Liver (tissue), 9 donors: Measurements from ENCODE around the gene WDCP. TPM values are rescaled to one million over a fixed set of nuclear protein-coding genes. Genes with fewer than 3 reads are reported as not detected.

Experiments used
- DNase-seq: peaks from one replicate; pipeline ENCODE4 v3.0.0-alpha.2; 2017; ENCODE audit warnings: low spot score
- H3K27ac ChIP-seq, 2 donors: one replicate each; pipeline ENCODE4 v1.7.0; 2013; ENCODE audit warnings: inconsistent platforms in 2 of 2, low read length in 2 of 2, control low read depth in 1 of 2, low read depth in 1 of 2, mild to moderate bottlenecking in 1 of 2
- H3K27me3 ChIP-seq, 4 donors: one replicate each; pipeline versions ENCODE4 v1.6.1 to v1.7.0; 2013; ENCODE audit warnings: low read length in 3 of 4, inconsistent platforms in 1 of 4, mild to moderate bottlenecking in 1 of 4, moderate library complexity in 1 of 4; ENCODE audit not compliant: control insufficient read depth in 4 of 4, insufficient read depth in 4 of 4
- H3K36me3 ChIP-seq, 4 donors: one replicate each; pipeline versions ENCODE4 v1.6.1 to v1.7.0; 2013; ENCODE audit warnings: low read length in 3 of 4, mild to moderate bottlenecking in 3 of 4, low read depth in 1 of 4, moderate library complexity in 1 of 4; ENCODE audit not compliant: control insufficient read depth in 4 of 4, insufficient read depth in 3 of 4
- H3K4me1 ChIP-seq, 4 donors: one replicate each; pipeline versions ENCODE4 v1.6.1 to v1.7.0; 2013; ENCODE audit warnings: low read length in 3 of 4, mild to moderate bottlenecking in 3 of 4, moderate library complexity in 1 of 4; ENCODE audit not compliant: control insufficient read depth in 4 of 4, insufficient read depth in 4 of 4
- H3K4me3 ChIP-seq, 3 donors: one replicate each; pipeline versions ENCODE4 v1.6.1 to v1.7.0; 2013; ENCODE audit warnings: low read length in 3 of 3, control low read depth in 1 of 3, low read depth in 1 of 3, mild to moderate bottlenecking in 1 of 3
- H3K9ac ChIP-seq, 2 donors: one replicate each; pipeline ENCODE4 v1.7.0; 2013; ENCODE audit warnings: low read length in 2 of 2, mild to moderate bottlenecking in 2 of 2, moderate library complexity in 2 of 2, control low read depth in 1 of 2, low read depth in 1 of 2
- H3K9me3 ChIP-seq, 4 donors: one replicate each; pipeline versions ENCODE4 v1.6.1 to v1.7.0; 2013; ENCODE audit warnings: low read length in 3 of 4; ENCODE audit not compliant: control insufficient read depth in 4 of 4
- EGR1 ChIP-seq, 2 donors: IDR thresholded peaks; 2 replicates each; pipeline ENCODE4 v1.6.1; 2016 to 2018; ENCODE audit warnings: antibody characterized with exemption in 2 of 2, low read depth in 2 of 2
- FOXA1 ChIP-seq: IDR thresholded peaks from 2 replicates; pipeline ENCODE4 v1.6.1; 2016; ENCODE audit warnings: antibody characterized with exemption
- FOXA2 ChIP-seq: IDR thresholded peaks from 2 replicates; pipeline ENCODE4 v1.6.1; 2016; ENCODE audit warnings: antibody characterized with exemption
- GABPA ChIP-seq, 2 donors: IDR thresholded peaks in 1 of 2; conservative IDR thresholded peaks in 1 of 2; 2 replicates each; pipeline ENCODE4 v1.6.1; 2016; ENCODE audit warnings: antibody characterized with exemption in 2 of 2, mild to moderate bottlenecking in 1 of 2, moderate library complexity in 1 of 2
- HNF4A ChIP-seq, 2 donors: conservative IDR thresholded peaks; 2 replicates each; pipeline ENCODE4 v1.6.1; 2016; ENCODE audit warnings: antibody characterized with exemption in 2 of 2, mild to moderate bottlenecking in 2 of 2
- JUND ChIP-seq, 2 donors: IDR thresholded peaks; 2 replicates each; pipeline ENCODE4 v1.6.1; 2016; ENCODE audit warnings: antibody characterized with exemption in 2 of 2
- NR2F2 ChIP-seq: IDR thresholded peaks from 2 replicates; pipeline ENCODE4 v1.6.1; 2016; ENCODE audit warnings: antibody characterized with exemption
- REST ChIP-seq: IDR thresholded peaks from 2 replicates; pipeline ENCODE4 v1.6.1; 2016; ENCODE audit warnings: antibody characterized with exemption, mild to moderate bottlenecking
- RXRA ChIP-seq, 2 donors: IDR thresholded peaks; 2 replicates each; pipeline ENCODE4 v1.6.1; 2017 to 2018; ENCODE audit warnings: antibody characterized with exemption in 2 of 2, mild to moderate bottlenecking in 1 of 2
- SP1 ChIP-seq: IDR thresholded peaks from 2 replicates; pipeline ENCODE4 v1.6.1; 2018; ENCODE audit warnings: antibody characterized with exemption, mild to moderate bottlenecking
- TAF1 ChIP-seq: conservative IDR thresholded peaks from 2 replicates; pipeline ENCODE4 v1.6.1; 2016; ENCODE audit warnings: antibody characterized with exemption, mild to moderate bottlenecking
- YY1 ChIP-seq: IDR thresholded peaks from 2 replicates; pipeline ENCODE4 v1.6.1; 2016; ENCODE audit warnings: antibody characterized with exemption, mild to moderate bottlenecking
- ZBTB33 ChIP-seq: IDR thresholded peaks from 2 replicates; pipeline ENCODE4 v1.6.1; 2016; ENCODE audit warnings: antibody characterized with exemption
- WGBS: extraction: QIAGEN DNeasy Blood & Tissue Kit; methylation state at CpG from one replicate; pipeline ENCODE4 v1.1.7; 2013; 5-methylcytosine and 5-hydroxymethylcytosine counted together
- polyA plus RNA-seq, 2 donors: library from polyadenylated mRNA; stranded (reverse) in 1 of 2; unstranded in 1 of 2; fragments of 200-250 nt in 1 of 2; fragments of >200 nt in 1 of 2; fragmentation: Nextera tagmentation in 1 of 2; extraction: Ambion mirVana in 1 of 2; gene quantifications; one replicate each; pipeline versions ENCODE4 v1.2.1 to v1.2.3, GENCODE V29; 2013 to 2015
- total RNA-seq, 2 donors: library from RNA; depleted of rRNA; stranded (reverse); fragments of >200 nt; gene quantifications; one replicate each; pipeline ENCODE4 v1.2.3, GENCODE V29; 2014
- TF ChIP-seq, protein P1 (sequence below): fragments of 150-350 bp; IDR thresholded peaks from 2 replicates; pipeline ENCODE4 v1.5.1; 2017; ENCODE audit warnings: improper control_type of control experiment, low read depth, low read length; ENCODE audit not compliant: missing input control
- TF ChIP-seq, protein P2 (sequence below): IDR thresholded peaks from 2 replicates; pipeline ENCODE4 v1.6.1; 2016; ENCODE audit warnings: antibody characterized with exemption
- TF ChIP-seq, protein P3 (sequence below): IDR thresholded peaks from 2 replicates; pipeline ENCODE4 v1.6.1; 2016; ENCODE audit warnings: antibody characterized with exemption
- donor health status: healthy.
- donor health status: healthy.
- donor health status: healthy.
- donor health status: healthy.
- donor health status: healthy.

Gene WDCP
- total and polyA plus RNA-seq, 4 donors: 2.0 to 6.0 (median 4.4) TPM

DNA sequence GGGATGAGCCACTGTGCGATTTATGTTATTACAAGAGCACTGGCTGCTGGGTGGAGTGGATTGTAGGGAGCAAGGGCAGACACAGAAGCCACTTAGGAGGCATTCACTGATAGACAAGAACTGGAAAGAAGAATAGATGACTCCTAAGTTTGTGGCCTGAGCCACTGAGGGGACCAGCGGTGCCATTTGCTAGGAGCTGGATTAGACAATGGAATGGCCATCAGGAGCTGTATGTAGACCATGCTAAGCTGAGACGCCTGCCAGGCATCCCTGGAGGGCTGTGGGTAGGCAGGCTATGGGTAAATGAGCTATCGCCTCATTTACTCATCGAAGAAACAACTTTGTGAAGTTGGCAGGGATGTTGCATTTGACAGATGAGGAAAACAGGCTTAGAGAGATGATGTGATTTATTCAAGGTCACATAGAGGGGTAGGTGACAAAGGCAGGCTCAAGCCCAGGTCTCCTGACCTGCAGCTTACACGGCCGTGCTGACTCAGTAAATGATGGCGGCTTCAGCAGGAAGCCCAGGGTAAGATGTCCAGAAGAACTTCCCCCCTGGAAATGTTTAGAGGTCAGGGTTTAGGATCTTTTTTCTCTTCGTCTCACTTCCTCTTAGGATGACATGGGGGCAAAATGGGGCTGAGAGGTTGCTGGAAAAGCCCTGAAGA is 34.5 kb downstream of the WDCP start:
- Histone ChIP-seq H3K9me3 (no peaks in the 10 kb centered on the region), H3K27ac (no peak overlapping the region), H3K4me1 (peaks cover 3 to 10% (median 6%) of the 10 kb centered on the region in 4 donors), H3K4me3 (no peak overlapping the region), H3K9ac (no peak overlapping the region), H3K36me3 (no peaks in the 10 kb centered on the region), H3K27me3 (no peaks in the 10 kb centered on the region)
- no peak for TF ChIP-seq REST
- TF ChIP-seq SP1: no peak
- no peak for TF ChIP-seq RXRA (IDR thresholded peaks at IDR 0.05)
- TF ChIP-seq TAF1: no peak
- no peak for TF ChIP-seq ZBTB33
- TF ChIP-seq EGR1 (IDR thresholded peaks at IDR 0.05; ENCODE audit: low read depth in 2 of 2): no peak
- no peak for TF ChIP-seq HNF4A (conservative IDR thresholded peaks at IDR 0.05)
- TF ChIP-seq JUND (IDR thresholded peaks at IDR 0.05): no peak
- 82% methylated on average over 9 of the region's 9 CpGs for WGBS
- peak; percentile 39 for DNase-seq

GRCh38 chr2:24011250-24012104 is 35.7 kb downstream of the WDCP start:
- Histone ChIP-seq H3K36me3 (no peaks in the 10 kb centered on the region), H3K9me3 (no peaks in the 10 kb centered on the region), H3K4me3 (no peak overlapping the region), H3K9ac (no peak overlapping the region), H3K4me1 (peaks cover 3 to 10% (median 6%) of the 10 kb centered on the region in 4 donors), H3K27ac (no peak overlapping the region), H3K27me3 (no peaks in the 10 kb centered on the region)
- TF ChIP-seq FOXA2: no peak
- TF ChIP-seq GABPA (IDR thresholded peaks at IDR 0.05 in 1 of 2, conservative IDR thresholded peaks at IDR 0.05 in 1 of 2): no peak
- TF ChIP-seq YY1: no peak
- TF ChIP-seq FOXA1: no peak
- TF ChIP-seq, protein P1, sequence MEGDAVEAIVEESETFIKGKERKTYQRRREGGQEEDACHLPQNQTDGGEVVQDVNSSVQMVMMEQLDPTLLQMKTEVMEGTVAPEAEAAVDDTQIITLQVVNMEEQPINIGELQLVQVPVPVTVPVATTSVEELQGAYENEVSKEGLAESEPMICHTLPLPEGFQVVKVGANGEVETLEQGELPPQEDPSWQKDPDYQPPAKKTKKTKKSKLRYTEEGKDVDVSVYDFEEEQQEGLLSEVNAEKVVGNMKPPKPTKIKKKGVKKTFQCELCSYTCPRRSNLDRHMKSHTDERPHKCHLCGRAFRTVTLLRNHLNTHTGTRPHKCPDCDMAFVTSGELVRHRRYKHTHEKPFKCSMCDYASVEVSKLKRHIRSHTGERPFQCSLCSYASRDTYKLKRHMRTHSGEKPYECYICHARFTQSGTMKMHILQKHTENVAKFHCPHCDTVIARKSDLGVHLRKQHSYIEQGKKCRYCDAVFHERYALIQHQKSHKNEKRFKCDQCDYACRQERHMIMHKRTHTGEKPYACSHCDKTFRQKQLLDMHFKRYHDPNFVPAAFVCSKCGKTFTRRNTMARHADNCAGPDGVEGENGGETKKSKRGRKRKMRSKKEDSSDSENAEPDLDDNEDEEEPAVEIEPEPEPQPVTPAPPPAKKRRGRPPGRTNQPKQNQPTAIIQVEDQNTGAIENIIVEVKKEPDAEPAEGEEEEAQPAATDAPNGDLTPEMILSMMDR: no peak
- no peak for TF ChIP-seq JUND (IDR thresholded peaks at IDR 0.05)
- TF ChIP-seq, protein P2, sequence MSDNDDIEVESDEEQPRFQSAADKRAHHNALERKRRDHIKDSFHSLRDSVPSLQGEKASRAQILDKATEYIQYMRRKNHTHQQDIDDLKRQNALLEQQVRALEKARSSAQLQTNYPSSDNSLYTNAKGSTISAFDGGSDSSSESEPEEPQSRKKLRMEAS: no peak
- TF ChIP-seq SP1: no peak
- no peak for TF ChIP-seq ZBTB33
- no peak for TF ChIP-seq EGR1 (IDR thresholded peaks at IDR 0.05; ENCODE audit: low read depth in 2 of 2)
- TF ChIP-seq NR2F2: no peak
- TF ChIP-seq, protein P3, sequence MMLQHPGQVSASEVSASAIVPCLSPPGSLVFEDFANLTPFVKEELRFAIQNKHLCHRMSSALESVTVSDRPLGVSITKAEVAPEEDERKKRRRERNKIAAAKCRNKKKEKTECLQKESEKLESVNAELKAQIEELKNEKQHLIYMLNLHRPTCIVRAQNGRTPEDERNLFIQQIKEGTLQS: no peak
- 82% methylated on average over 7 of the region's 7 CpGs for WGBS
- DNase-seq: peak; percentile 72
